H1 (cell line): ENCODE results near the gene POLR1G. TPM values are rescaled to one million over a fixed set of nuclear protein-coding genes. Genes with fewer than 3 reads are reported as not detected.

Experiments
- CTCF ChIA-PET: fragments of 300-600 bp; sonication (Branson Sonifier 250); formaldehyde crosslinking; loops from one replicate; lab custom pipeline; 2021; ENCODE audit not compliant: partially characterized antibody; lab: Charles Lee
- POLR2A ChIA-PET: fragments of 300-600 bp; sonication (Branson Sonifier 250); formaldehyde crosslinking; loops from one replicate; lab custom pipeline; 2021; ENCODE audit warnings: inconsistent platforms; ENCODE audit not compliant: partially characterized antibody; lab: Charles Lee
- DNase-seq, 2 experiments: peaks; one replicate each; pipeline versions ENCODE4 v3.0.0 to v3.0.0-alpha.2; 2010 to 2022; ENCODE audit warnings: low spot score in 2 of 2, low read depth in 1 of 2, mixed read lengths in 1 of 2
- FAIRE-seq: peaks from 2 replicates; lab custom pipeline; 2011; peaks lifted over from hg19 to GRCh38; lab: Jason Lieb, UNC
- H2AFZ ChIP-seq: 2 replicates; pipeline ENCODE4 v1.8.1; 2012; ENCODE audit warnings: low read length, inconsistent platforms
- H2AK5ac ChIP-seq: 2 replicates; pipeline ENCODE4 v1.6.1; 2013; ENCODE audit warnings: low read depth, low read length
- H2BK120ac ChIP-seq: replicated peaks from 2 replicates; pipeline ENCODE3; 2013; ENCODE audit warnings: low read depth, low read length, inconsistent platforms
- H2BK12ac ChIP-seq: 2 replicates; pipeline ENCODE4 v1.6.1; 2013; ENCODE audit warnings: low read depth, low read length
- H2BK15ac ChIP-seq: 2 replicates; pipeline ENCODE4 v1.6.1; 2013; ENCODE audit warnings: low read length
- H2BK20ac ChIP-seq: 2 replicates; pipeline ENCODE4 v1.6.1; 2013; ENCODE audit warnings: low read length
- H2BK5ac ChIP-seq: 2 replicates; pipeline ENCODE4 v1.6.1; 2013; ENCODE audit warnings: low read depth, low read length
- H3K14ac ChIP-seq: 2 replicates; pipeline ENCODE4 v1.6.1; 2013; ENCODE audit warnings: inconsistent platforms; ENCODE audit not compliant: insufficient read length
- H3K18ac ChIP-seq: 2 replicates; pipeline ENCODE4 v1.6.1; 2013; ENCODE audit warnings: low read length; ENCODE audit errors: extremely low read depth
- H3K23ac ChIP-seq: 2 replicates; pipeline ENCODE4 v1.6.1; 2013; ENCODE audit warnings: inconsistent platforms; ENCODE audit not compliant: insufficient read length
- H3K23me2 ChIP-seq: 2 replicates; pipeline ENCODE4 v1.6.1; 2013; ENCODE audit warnings: low read depth, low read length
- H3K27ac ChIP-seq: 2 replicates; pipeline ENCODE4 v1.6.1; 2011; ENCODE audit warnings: low read depth, low read length, inconsistent platforms
- H3K27me3 ChIP-seq, 4 experiments: replicated peaks in 1 of 4; 1 replicate in 1 of 4; 2 replicates in 3 of 4; pipeline versions ENCODE4 v1.6.1 to v1.8.1; 2011 to 2013; ENCODE audit warnings: low read length in 3 of 4, mild to moderate bottlenecking in 3 of 4, inconsistent platforms in 2 of 4, mixed read lengths in 2 of 4, moderate library complexity in 1 of 4; ENCODE audit not compliant: control insufficient read depth in 3 of 4, insufficient read depth in 3 of 4; ENCODE audit errors: extremely low read depth in 1 of 4
- H3K36me3 ChIP-seq, 4 experiments: 2 replicates each; pipeline versions ENCODE4 v1.6.1 to v1.8.1; 2011 to 2013; ENCODE audit warnings: mild to moderate bottlenecking in 4 of 4, low read length in 3 of 4, moderate library complexity in 2 of 4, control low read depth in 1 of 4, inconsistent platforms in 1 of 4; ENCODE audit not compliant: insufficient read depth in 4 of 4, control insufficient read depth in 2 of 4
- H3K4ac ChIP-seq: replicated peaks from 2 replicates; pipeline ENCODE3; 2013; ENCODE audit warnings: low read length, low read depth, mixed read lengths, inconsistent platforms; ENCODE audit not compliant: insufficient read length
- H3K4me1 ChIP-seq, 4 experiments: replicated peaks in 1 of 4; 1 replicate in 1 of 4; 2 replicates in 3 of 4; pipeline versions ENCODE4 v1.6.1 to v1.8.1; 2011 to 2013; ENCODE audit warnings: low read length in 3 of 4, inconsistent platforms in 2 of 4, mixed read lengths in 1 of 4; ENCODE audit not compliant: insufficient read depth in 4 of 4, control insufficient read depth in 3 of 4
- H3K4me2 ChIP-seq, 2 experiments: 2 replicates each; pipeline versions ENCODE4 v1.6.1 to v1.8.1; 2011 to 2013; ENCODE audit warnings: low read depth in 2 of 2, low read length in 2 of 2, control low read depth in 1 of 2, inconsistent platforms in 1 of 2, mild to moderate bottlenecking in 1 of 2; ENCODE audit not compliant: insufficient read depth in 1 of 2
- H3K4me3 ChIP-seq, 4 experiments: fragments of 200-600, 300-600 bp in 1 of 4; sonication (generic), shearing (Covaris generic), sonication (Bioruptor Twin) in 1 of 4; 2 replicates each; pipeline versions ENCODE4 v1.5.1 to v1.8.1; 2011 to 2016; ENCODE audit warnings: low read length in 4 of 4, low read depth in 3 of 4, control low read depth in 2 of 4, inconsistent platforms in 2 of 4, mild to moderate bottlenecking in 2 of 4, mixed read lengths in 1 of 4, moderate library complexity in 1 of 4; ENCODE audit not compliant: insufficient read depth in 2 of 4; ENCODE audit errors: extremely low read depth in 1 of 4
- H3K56ac ChIP-seq: replicated peaks from 2 replicates; pipeline ENCODE3; 2013; ENCODE audit warnings: low read depth, mild to moderate bottlenecking, mixed read lengths, low read length, inconsistent platforms; ENCODE audit not compliant: insufficient read length
- H3K79me1 ChIP-seq: 2 replicates; pipeline ENCODE4 v1.6.1; 2013; ENCODE audit warnings: low read depth, low read length, control low read depth
- H3K79me2 ChIP-seq, 2 experiments: 2 replicates each; pipeline versions ENCODE4 v1.6.1 to v1.8.1; 2012 to 2013; ENCODE audit warnings: low read length in 2 of 2, mild to moderate bottlenecking in 2 of 2, inconsistent platforms in 1 of 2; ENCODE audit not compliant: insufficient read depth in 2 of 2, control insufficient read depth in 1 of 2
- H3K9ac ChIP-seq, 4 experiments: replicated peaks in 1 of 4; 1 replicate in 1 of 4; 2 replicates in 3 of 4; pipeline versions ENCODE4 v1.6.1 to v1.8.1; 2011 to 2013; ENCODE audit warnings: low read depth in 3 of 4, low read length in 3 of 4, control low read depth in 2 of 4, mild to moderate bottlenecking in 2 of 4, moderate library complexity in 2 of 4, inconsistent platforms in 1 of 4; ENCODE audit errors: extremely low read depth in 1 of 4
- H3K9me3 ChIP-seq, 2 experiments: 2 replicates each; pipeline versions ENCODE4 v1.6.1 to v1.8.1; 2012 to 2013; ENCODE audit warnings: mild to moderate bottlenecking in 2 of 2, moderate library complexity in 2 of 2, control low read depth in 1 of 2, inconsistent platforms in 1 of 2, low read depth in 1 of 2, low read length in 1 of 2, mixed read lengths in 1 of 2; ENCODE audit not compliant: insufficient read depth in 2 of 2
- H4K20me1 ChIP-seq, 2 experiments: replicated peaks in 1 of 2; 2 replicates each; pipeline versions ENCODE3 to v1.8.1; 2011 to 2013; ENCODE audit warnings: inconsistent platforms in 2 of 2, low read length in 2 of 2, mild to moderate bottlenecking in 1 of 2; ENCODE audit not compliant: insufficient read depth in 2 of 2, control insufficient read depth in 1 of 2
- H4K5ac ChIP-seq: 2 replicates; pipeline ENCODE4 v1.6.1; 2013; ENCODE audit warnings: low read length, low read depth, mixed read lengths, inconsistent platforms; ENCODE audit not compliant: insufficient read length
- H4K8ac ChIP-seq: 2 replicates; pipeline ENCODE4 v1.8.0; 2013; ENCODE audit warnings: mild to moderate bottlenecking, moderate library complexity, low read length, inconsistent platforms; ENCODE audit not compliant: insufficient read depth; ENCODE audit errors: extremely low read depth
- H4K91ac ChIP-seq: replicated peaks from 2 replicates; pipeline ENCODE3; 2013; ENCODE audit warnings: low read length, mixed read lengths, inconsistent platforms; ENCODE audit not compliant: insufficient read length
- EGR1 ChIP-seq: IDR thresholded peaks from 2 replicates; pipeline ENCODE4 v1.6.1; 2011; ENCODE audit warnings: low read depth, low read length, borderline replicate concordance
- JUND ChIP-seq: IDR thresholded peaks from 2 replicates; pipeline ENCODE4 v1.6.1; 2011; ENCODE audit warnings: mild to moderate bottlenecking, improper control_type of control experiment, low read length
- KDM4A ChIP-seq: IDR thresholded peaks from one replicate; pipeline ENCODE4 v1.7.1; 2012; ENCODE audit warnings: low read depth, mild to moderate bottlenecking, moderate library complexity, low read length, inconsistent platforms; ENCODE audit not compliant: severe bottlenecking
- POLR2AphosphoS5 ChIP-seq: IDR thresholded peaks from 2 replicates; pipeline ENCODE4 v1.6.1; 2011; ENCODE audit warnings: low read depth, low read length
- TAF7 ChIP-seq: optimal IDR thresholded peaks from 2 replicates; pipeline ENCODE3; 2011; ENCODE audit warnings: low read depth, mild to moderate bottlenecking, inconsistent platforms, low read length, moderate library complexity, borderline replicate concordance
- TCF12 ChIP-seq: IDR thresholded peaks from 2 replicates; pipeline ENCODE4 v1.6.1; 2011; ENCODE audit warnings: low read depth, mild to moderate bottlenecking, low read length
- WGBS, 2 experiments: shearing (Covaris generic) in 1 of 2; methylation state at CpG; one replicate each; pipeline versions ENCODE4 v1.1.6 to v1.1.7; 2013 to 2015; ENCODE audit warnings: low lambda C conversion rate in 2 of 2, mixed read lengths in 2 of 2, inconsistent platforms in 1 of 2, low coverage in 1 of 2, missing lambda C conversion rate in 1 of 2; ENCODE audit not compliant: insufficient replicate concordance in 2 of 2, insufficient coverage in 1 of 2, insufficient read length in 1 of 2; ENCODE audit errors: extremely low coverage in 1 of 2, missing lambda C conversion rate in 1 of 2; 5-methylcytosine and 5-hydroxymethylcytosine counted together
- polyA plus RNA-seq, 7 experiments: library from polyadenylated mRNA; depleted of rRNA in 3 of 7; stranded (reverse) in 5 of 7; unstranded in 2 of 7; fragments of >200 nt in 5 of 7; fragments of 200-250 nt in 2 of 7; gene quantifications; 1 replicate in 5 of 7; 2 replicates in 1 of 7; 4 replicates in 1 of 7; pipeline versions ENCODE4 v1.2.1 to v1.2.3, GENCODE V29; 2011 to 2013; ENCODE audit warnings: missing spikeins in 2 of 7, mixed read lengths in 2 of 7
- total RNA-seq: library from RNA; stranded (reverse); fragmentation: NEBNext Ultra II Directional; extraction: Animal tissue kit (Norgen Biotek cat#: 25700); gene quantifications from 2 replicates; pipeline ENCODE4 v1.2.1, GENCODE V29; 2021
- TF ChIP-seq, protein P1 (sequence below), 3 experiments: IDR thresholded peaks; 1 replicate in 2 of 3; 2 replicates in 1 of 3; pipeline versions ENCODE4 v1.5.1 to v1.6.1; 2011; ENCODE audit warnings: low read length in 3 of 3, mild to moderate bottlenecking in 3 of 3, inconsistent platforms in 2 of 3, low read depth in 1 of 3, moderate library complexity in 1 of 3; ENCODE audit not compliant: insufficient read depth in 1 of 3; ENCODE audit errors: control extremely low read depth in 1 of 3

POLR1G gene
- total and polyA plus RNA-seq, 2 of the 8 experiments (the other 6 are each of a cell fraction or from before 2014, with no cell fraction given), result 16.8 to 34.8 TPM

DNA sequence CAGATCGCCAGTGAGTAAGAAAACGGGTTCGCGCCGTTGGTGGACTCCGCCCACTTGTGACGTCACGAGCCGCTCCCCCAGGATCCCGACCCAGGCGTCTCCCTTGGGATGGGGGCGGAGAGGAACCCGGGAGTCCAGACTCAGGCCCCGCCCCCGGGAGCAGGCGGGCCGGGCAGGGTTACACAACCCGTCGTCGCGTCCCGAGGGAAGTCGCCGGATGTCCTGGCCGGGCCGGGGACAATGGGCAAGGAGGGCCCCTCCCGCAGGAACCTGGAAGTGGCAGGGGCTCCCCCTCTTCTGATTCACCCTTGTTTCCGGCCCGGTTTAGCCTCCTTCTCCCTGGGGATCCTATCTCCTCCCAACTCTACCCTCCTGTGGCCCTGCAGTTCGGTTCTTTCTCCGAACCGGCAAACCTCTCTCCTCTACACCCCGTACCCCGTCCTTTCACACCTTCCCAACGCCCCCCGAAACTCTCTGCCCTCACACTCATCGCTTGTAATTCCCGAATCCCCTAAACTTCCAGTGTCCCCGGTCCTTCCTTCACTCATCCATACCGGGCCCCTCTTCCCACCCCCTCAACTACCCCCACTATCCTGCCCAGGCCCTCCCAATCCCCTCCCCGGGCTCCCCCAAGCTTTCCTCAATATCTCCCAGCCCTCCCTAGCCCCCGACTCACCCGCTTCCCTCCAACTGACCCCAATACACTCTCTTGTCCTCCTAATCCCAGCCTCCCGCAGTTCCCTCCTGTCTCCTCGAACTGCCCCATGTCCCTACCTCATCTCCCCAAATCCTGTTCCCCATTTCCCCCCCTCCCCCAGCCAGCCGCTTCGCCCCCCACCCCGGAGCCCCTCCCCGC, 37.2 kb downstream of the POLR1G start:
- no peak for FAIRE-seq
- TF ChIP-seq, protein P1, sequence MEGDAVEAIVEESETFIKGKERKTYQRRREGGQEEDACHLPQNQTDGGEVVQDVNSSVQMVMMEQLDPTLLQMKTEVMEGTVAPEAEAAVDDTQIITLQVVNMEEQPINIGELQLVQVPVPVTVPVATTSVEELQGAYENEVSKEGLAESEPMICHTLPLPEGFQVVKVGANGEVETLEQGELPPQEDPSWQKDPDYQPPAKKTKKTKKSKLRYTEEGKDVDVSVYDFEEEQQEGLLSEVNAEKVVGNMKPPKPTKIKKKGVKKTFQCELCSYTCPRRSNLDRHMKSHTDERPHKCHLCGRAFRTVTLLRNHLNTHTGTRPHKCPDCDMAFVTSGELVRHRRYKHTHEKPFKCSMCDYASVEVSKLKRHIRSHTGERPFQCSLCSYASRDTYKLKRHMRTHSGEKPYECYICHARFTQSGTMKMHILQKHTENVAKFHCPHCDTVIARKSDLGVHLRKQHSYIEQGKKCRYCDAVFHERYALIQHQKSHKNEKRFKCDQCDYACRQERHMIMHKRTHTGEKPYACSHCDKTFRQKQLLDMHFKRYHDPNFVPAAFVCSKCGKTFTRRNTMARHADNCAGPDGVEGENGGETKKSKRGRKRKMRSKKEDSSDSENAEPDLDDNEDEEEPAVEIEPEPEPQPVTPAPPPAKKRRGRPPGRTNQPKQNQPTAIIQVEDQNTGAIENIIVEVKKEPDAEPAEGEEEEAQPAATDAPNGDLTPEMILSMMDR (IDR thresholded peaks at IDR 0.05; ENCODE audit: control extremely low read depth in 1 of 3, insufficient read depth in 1 of 3, low read depth in 1 of 3, low read length in 3 of 3), result 0 out of 4 replicates have a peak, but pooled peaks of 1 of the 3 experiments have one; percentile 3
- TF ChIP-seq TCF12 (no peak), EGR1 (0 out of 2 replicates have a peak, but pooled peaks have one; percentile 43), KDM4A (peak; percentile 68), TAF7 (no peak), POLR2AphosphoS5 (peak; percentile 85), JUND (no peak)

More for the DNA sequence above, 37.2 kb downstream of the POLR1G start:
- peak overlapping the region; percentile 72; the same call in 1 of the 2 replicates for H2BK15ac ChIP-seq
- peak overlapping the region; percentile 95 for H2BK5ac ChIP-seq
- no peaks in the 10 kb centered on the region for H3K36me3 ChIP-seq
- H4K8ac ChIP-seq, result peak overlapping the region; percentile 94
- no peaks in the 10 kb centered on the region for H3K79me1 ChIP-seq
- peaks cover 6 to 17% (median 11%) of the 10 kb centered on the region in 4 experiments for H3K4me1 ChIP-seq
- peak overlapping the region; percentile 64 for H3K27ac ChIP-seq
- H2BK20ac ChIP-seq, result no peak overlapping the region
- peak overlapping the region; percentile 77 to 97 for H3K4me2 ChIP-seq
- no peaks in the 10 kb centered on the region for H3K79me2 ChIP-seq
- POLR2A ChIA-PET, result interaction anchor here (0.6 to 1.3 kb wide), 3 partner anchors 21 to 26 kb away, joined by 3 to 4 read pairs (median 3); partner anchors contain the start of gene FOSB
- no peak overlapping the region for H3K14ac ChIP-seq
- H4K91ac ChIP-seq, result peak overlapping the region; percentile 83
- WGBS, 2 experiments, result 1% methylated on average over 35 of the region's 49 CpGs; no CpG with 5 or more reads in 1 of the 2 experiments
- H3K9ac ChIP-seq, result peak overlapping the region in 3 of 4 experiments; percentile 59 to 82 (median 80); a peak in 6 of 7 replicates
- H2AFZ ChIP-seq, result peak overlapping the region; percentile 30; the same call in 1 of the 2 replicates
- peak overlapping the region; percentile 38 to 84 (median 71) for H3K4me3 ChIP-seq
- no peaks in the 10 kb centered on the region for H3K9me3 ChIP-seq
- H4K5ac ChIP-seq, result no peak overlapping the region
- peaks cover 12% of the 10 kb centered on the region for H3K23me2 ChIP-seq
- no peak overlapping the region for H2BK120ac ChIP-seq
- H3K4ac ChIP-seq, result no peak overlapping the region
- H3K18ac ChIP-seq, result peak overlapping the region; percentile 38; the same call in 1 of the 2 replicates
- H4K20me1 ChIP-seq, result no peaks in the 10 kb centered on the region
- peaks cover 0 to 5% (median 2%) of the 10 kb centered on the region in 4 experiments; a peak in 3 of 7 replicates for H3K27me3 ChIP-seq
- no peak overlapping the region for H3K23ac ChIP-seq
- DNase-seq, result peak; percentile 76 to 98
- H3K56ac ChIP-seq, result peak overlapping the region; percentile 55
- H2AK5ac ChIP-seq, result peak overlapping the region; percentile 82; the same call in 1 of the 2 replicates
- CTCF ChIA-PET, result interaction anchor here (21.2 kb wide), 1 partner anchor 31 kb away, joined by 760 read pairs; the partner anchor contains the start of gene FOSB
- H2BK12ac ChIP-seq, result peak overlapping the region; percentile 92; the same call in 1 of the 2 replicates
